ENCODE data around the gene SAYSD1.

SAYSD1 gene

DNA sequence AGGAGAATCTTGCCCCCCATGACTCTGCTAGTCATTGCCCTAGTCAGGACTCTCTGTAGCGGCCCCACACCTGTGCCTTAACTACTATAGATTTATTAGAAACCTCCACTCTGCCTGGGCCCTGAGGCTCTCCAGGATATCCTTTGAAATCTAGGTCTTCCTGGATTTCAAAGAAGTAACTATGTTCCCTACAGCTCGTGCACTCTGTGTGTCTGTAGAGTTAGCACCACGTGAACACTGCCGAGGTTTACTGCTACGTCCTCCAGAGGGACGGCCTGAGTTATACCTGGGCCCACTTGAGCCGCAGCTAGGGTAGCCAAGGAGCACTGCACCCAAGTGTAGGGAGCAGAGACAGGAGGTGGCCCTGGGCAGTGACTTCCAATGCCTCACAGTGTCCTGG, 46.6 kb downstream of the SAYSD1 start:
- H4K91ac ChIP-seq (ENCODE audit: low read length) = no peak overlapping the region
- DNase-seq = no peak
- H3K18ac ChIP-seq (ENCODE audit: low read depth in 1 of 2, low read length in 2 of 2) = no peak overlapping the region
- no peak overlapping the region for H2AFZ ChIP-seq (ENCODE audit: low read depth, low read length)
- H3K9me3 ChIP-seq (ENCODE audit: control insufficient read depth, low read length) = no peaks in the 10 kb centered on the region
- H2BK12ac ChIP-seq (ENCODE audit: low read length in 2 of 2) = no peak overlapping the region
- H3K4ac ChIP-seq (ENCODE audit: low read depth in 1 of 2, low read length in 2 of 2) = no peak overlapping the region
- H2BK120ac ChIP-seq (ENCODE audit: low read depth, low read length) = no peak overlapping the region
- peaks cover 4 to 60% of the 10 kb centered on the region in 2 experiments for H3K27me3 ChIP-seq (ENCODE audit: control insufficient read depth in 1 of 2, insufficient read depth in 1 of 2, low read length in 2 of 2)
- no peak overlapping the region for H2AK5ac ChIP-seq (ENCODE audit: low read length, severe bottlenecking)
- no peak overlapping the region for H2BK15ac ChIP-seq (ENCODE audit: low read depth, poor library complexity, severe bottlenecking)
- H3K79me1 ChIP-seq (replicated peaks; ENCODE audit: low read length, poor library complexity, severe bottlenecking) = no peaks in the 10 kb centered on the region
- H3K9ac ChIP-seq (ENCODE audit: low read length) = no peak overlapping the region
- no peak overlapping the region for H3K4me2 ChIP-seq (ENCODE audit: low read length, poor library complexity, severe bottlenecking)
- no peaks in the 10 kb centered on the region for H3K4me1 ChIP-seq (ENCODE audit: control insufficient read depth, insufficient read depth, low read depth, low read length)
- no peak overlapping the region for H3K4me3 ChIP-seq (ENCODE audit: insufficient read depth in 1 of 2, low read depth in 1 of 2, low read length in 2 of 2)
- no peak overlapping the region for H3K23ac ChIP-seq (ENCODE audit: low read length in 2 of 2)
- H3K36me3 ChIP-seq (ENCODE audit: control insufficient read depth in 1 of 2, insufficient read depth in 2 of 2, low read depth in 1 of 2, low read length in 2 of 2) = no peaks in the 10 kb centered on the region
- H3K27ac ChIP-seq (ENCODE audit: low read length, poor library complexity, severe bottlenecking) = no peak overlapping the region
- no peak overlapping the region for H4K8ac ChIP-seq (ENCODE audit: low read length)
- WGBS = 64% methylated on average over 7 of the region's 7 CpGs
- H2BK5ac ChIP-seq (ENCODE audit: low read depth, low read length, poor library complexity, severe bottlenecking) = no peak overlapping the region
- peak overlapping the region in 1 of 2 experiments; percentile 72 for H3K14ac ChIP-seq (ENCODE audit: low read length in 2 of 2)

DNA sequence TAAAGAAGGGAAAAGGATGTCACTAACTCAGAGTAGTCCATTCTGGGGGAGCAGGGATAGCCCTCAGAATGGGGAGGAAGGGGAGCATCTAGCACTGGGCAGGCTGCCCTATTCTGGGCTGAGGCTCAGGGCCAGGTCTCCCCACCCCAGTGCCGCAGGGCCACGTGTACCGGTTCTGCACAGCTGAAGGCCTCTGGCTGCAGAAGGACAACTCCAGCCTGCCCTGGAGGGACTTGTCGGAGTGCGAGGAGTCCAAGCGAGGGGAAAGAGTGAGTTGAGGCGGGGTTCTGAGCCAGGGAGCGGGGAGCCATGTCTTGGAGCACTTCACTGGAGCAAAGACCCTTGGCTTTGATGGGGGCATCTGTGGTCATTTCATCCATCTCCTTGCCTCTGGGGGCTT, 49.4 kb downstream of the SAYSD1 start:
- peak overlapping the region in 1 of 2 experiments; percentile 51 for H3K14ac ChIP-seq (ENCODE audit: low read length in 2 of 2)

DNA sequence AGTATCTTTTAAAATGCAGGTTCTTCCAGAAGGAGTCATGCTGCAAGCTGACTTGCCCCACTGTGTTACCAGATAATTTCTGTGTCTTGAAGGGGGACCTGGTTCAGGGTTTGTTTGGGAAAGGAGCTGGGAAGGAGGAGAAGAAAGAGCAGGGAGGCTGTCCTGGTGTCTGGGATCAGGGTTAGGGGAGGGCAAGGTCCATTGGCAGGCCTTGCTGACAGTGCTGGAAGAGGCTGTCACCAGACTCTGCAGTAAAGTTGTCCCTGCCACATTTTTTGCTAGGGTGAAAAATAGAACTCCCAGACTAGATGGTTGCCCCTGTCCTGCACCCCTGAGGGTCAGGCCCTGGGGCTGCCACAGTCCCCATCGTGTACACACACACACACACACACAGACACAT, 51.5 kb downstream of the SAYSD1 start:
- no peak overlapping the region for H3K23ac ChIP-seq (ENCODE audit: low read length in 2 of 2)
- peaks cover 44 to 85% of the 10 kb centered on the region in 2 experiments for H3K27me3 ChIP-seq (ENCODE audit: control insufficient read depth in 1 of 2, insufficient read depth in 1 of 2, low read length in 2 of 2)
- H3K9me3 ChIP-seq (ENCODE audit: control insufficient read depth, low read length) = no peaks in the 10 kb centered on the region
- H2BK15ac ChIP-seq (ENCODE audit: low read depth, poor library complexity, severe bottlenecking) = no peak overlapping the region
- no peak overlapping the region for H3K9ac ChIP-seq (ENCODE audit: low read length)
- no peak overlapping the region for H3K4ac ChIP-seq (ENCODE audit: low read depth in 1 of 2, low read length in 2 of 2)
- no peak for DNase-seq
- no peak overlapping the region for H3K18ac ChIP-seq (ENCODE audit: low read depth in 1 of 2, low read length in 2 of 2)
- no peak overlapping the region for H3K4me2 ChIP-seq (ENCODE audit: low read length, poor library complexity, severe bottlenecking)
- H2AFZ ChIP-seq (ENCODE audit: low read depth, low read length) = no peak overlapping the region
- H3K79me1 ChIP-seq (replicated peaks; ENCODE audit: low read length, poor library complexity, severe bottlenecking) = no peaks in the 10 kb centered on the region
- no peak overlapping the region for H4K8ac ChIP-seq (ENCODE audit: low read length)
- no peak overlapping the region for H2BK5ac ChIP-seq (ENCODE audit: low read depth, low read length, poor library complexity, severe bottlenecking)
- no peak overlapping the region for H3K4me3 ChIP-seq (ENCODE audit: insufficient read depth in 1 of 2, low read depth in 1 of 2, low read length in 2 of 2)
- H2BK12ac ChIP-seq (ENCODE audit: low read length in 2 of 2) = no peak overlapping the region
- no peaks in the 10 kb centered on the region for H3K4me1 ChIP-seq (ENCODE audit: control insufficient read depth, insufficient read depth, low read depth, low read length)
- no peak overlapping the region for H3K14ac ChIP-seq (ENCODE audit: low read length in 2 of 2)
- 63% methylated on average over 1 of the region's 1 CpG for WGBS
- no peak overlapping the region for H3K27ac ChIP-seq (ENCODE audit: low read length, poor library complexity, severe bottlenecking)
- H2AK5ac ChIP-seq (ENCODE audit: low read length, severe bottlenecking) = no peak overlapping the region
- no peaks in the 10 kb centered on the region for H3K36me3 ChIP-seq (ENCODE audit: control insufficient read depth in 1 of 2, insufficient read depth in 2 of 2, low read depth in 1 of 2, low read length in 2 of 2)
- no peak overlapping the region for H2BK120ac ChIP-seq (ENCODE audit: low read depth, low read length)
- no peak overlapping the region for H4K91ac ChIP-seq (ENCODE audit: low read length)

More for the DNA sequence above, 49.4 kb downstream of the SAYSD1 start:
- Histone ChIP-seq H4K8ac (ENCODE audit: low read length) (no peak overlapping the region), H3K79me1 (replicated peaks; ENCODE audit: low read length, poor library complexity, severe bottlenecking) (no peaks in the 10 kb centered on the region), H3K23ac (ENCODE audit: low read length in 2 of 2) (no peak overlapping the region), H3K4me2 (ENCODE audit: low read length, poor library complexity, severe bottlenecking) (no peak overlapping the region), H4K91ac (ENCODE audit: low read length) (no peak overlapping the region), H2BK5ac (ENCODE audit: low read depth, low read length, poor library complexity, severe bottlenecking) (no peak overlapping the region), H3K4me3 (ENCODE audit: insufficient read depth in 1 of 2, low read depth in 1 of 2, low read length in 2 of 2) (no peak overlapping the region), H3K4ac (ENCODE audit: low read depth in 1 of 2, low read length in 2 of 2) (no peak overlapping the region), H3K36me3 (ENCODE audit: control insufficient read depth in 1 of 2, insufficient read depth in 2 of 2, low read depth in 1 of 2, low read length in 2 of 2) (no peaks in the 10 kb centered on the region), H2BK15ac (ENCODE audit: low read depth, poor library complexity, severe bottlenecking) (no peak overlapping the region), H3K9ac (ENCODE audit: low read length) (no peak overlapping the region), H3K27me3 (ENCODE audit: control insufficient read depth in 1 of 2, insufficient read depth in 1 of 2, low read length in 2 of 2) (peaks cover 26 to 76% of the 10 kb centered on the region in 2 experiments), H2BK12ac (ENCODE audit: low read length in 2 of 2) (no peak overlapping the region), H3K18ac (ENCODE audit: low read depth in 1 of 2, low read length in 2 of 2) (no peak overlapping the region), H2AFZ (ENCODE audit: low read depth, low read length) (no peak overlapping the region), H2BK120ac (ENCODE audit: low read depth, low read length) (no peak overlapping the region), H2AK5ac (ENCODE audit: low read length, severe bottlenecking) (no peak overlapping the region), H3K4me1 (ENCODE audit: control insufficient read depth, insufficient read depth, low read depth, low read length) (no peaks in the 10 kb centered on the region), H3K27ac (ENCODE audit: low read length, poor library complexity, severe bottlenecking) (no peak overlapping the region), H3K9me3 (ENCODE audit: control insufficient read depth, low read length) (no peaks in the 10 kb centered on the region)
- WGBS = 91% methylated on average over 8 of the region's 8 CpGs
- no peak for DNase-seq

DNA sequence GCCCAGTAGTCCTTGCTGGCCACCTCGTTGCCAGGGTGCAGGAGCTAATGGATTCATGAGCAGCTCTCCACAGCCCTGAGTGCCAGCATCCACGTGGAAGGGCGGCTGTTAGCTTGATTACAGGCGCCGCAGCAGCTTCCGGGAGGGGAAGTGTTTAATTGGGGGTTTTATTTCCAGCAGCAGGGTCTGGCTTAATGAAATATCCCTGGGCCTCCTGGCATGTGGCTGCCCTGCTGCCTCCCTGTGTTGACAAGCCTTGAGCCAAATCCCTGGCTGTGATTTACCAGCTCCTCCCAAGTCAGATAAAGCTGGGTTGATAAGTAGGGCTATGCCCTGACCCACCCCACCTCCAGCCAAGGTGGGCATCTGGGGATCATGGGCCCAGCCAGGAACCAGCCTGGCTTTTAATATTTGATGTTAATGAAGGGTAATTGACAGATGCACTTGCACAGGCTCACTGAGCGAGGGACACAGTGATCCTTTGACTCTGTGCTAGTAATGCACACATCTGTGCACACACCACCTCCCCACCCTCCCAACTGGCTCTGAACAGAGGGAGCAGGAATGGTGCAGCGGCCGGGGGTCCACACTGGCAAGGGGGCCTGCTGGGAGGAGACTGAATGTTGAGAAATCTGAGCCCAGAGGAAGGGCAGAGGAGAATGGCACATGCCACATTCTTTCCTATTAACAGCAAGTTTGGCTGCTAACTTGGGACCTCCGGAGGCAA, 52.8 kb downstream of the SAYSD1 start:
- Histone ChIP-seq H3K4me1 (ENCODE audit: control insufficient read depth, insufficient read depth, low read depth, low read length) (no peaks in the 10 kb centered on the region), H3K79me1 (replicated peaks; ENCODE audit: low read length, poor library complexity, severe bottlenecking) (no peaks in the 10 kb centered on the region), H3K23ac (ENCODE audit: low read length in 2 of 2) (no peak overlapping the region), H2BK15ac (ENCODE audit: low read depth, poor library complexity, severe bottlenecking) (no peak overlapping the region), H4K91ac (ENCODE audit: low read length) (no peak overlapping the region), H3K4me2 (ENCODE audit: low read length, poor library complexity, severe bottlenecking) (no peak overlapping the region), H3K4me3 (ENCODE audit: insufficient read depth in 1 of 2, low read depth in 1 of 2, low read length in 2 of 2) (no peak overlapping the region), H3K9ac (ENCODE audit: low read length) (no peak overlapping the region), H2BK12ac (ENCODE audit: low read length in 2 of 2) (no peak overlapping the region), H3K4ac (ENCODE audit: low read depth in 1 of 2, low read length in 2 of 2) (no peak overlapping the region), H3K14ac (ENCODE audit: low read length in 2 of 2) (no peak overlapping the region), H3K9me3 (ENCODE audit: control insufficient read depth, low read length) (no peaks in the 10 kb centered on the region), H4K8ac (ENCODE audit: low read length) (no peak overlapping the region), H2AK5ac (ENCODE audit: low read length, severe bottlenecking) (no peak overlapping the region), H3K36me3 (ENCODE audit: control insufficient read depth in 1 of 2, insufficient read depth in 2 of 2, low read depth in 1 of 2, low read length in 2 of 2) (no peaks in the 10 kb centered on the region), H3K27me3 (ENCODE audit: control insufficient read depth in 1 of 2, insufficient read depth in 1 of 2, low read length in 2 of 2) (peaks cover 44 to 90% of the 10 kb centered on the region in 2 experiments), H3K18ac (ENCODE audit: low read depth in 1 of 2, low read length in 2 of 2) (no peak overlapping the region), H2AFZ (ENCODE audit: low read depth, low read length) (no peak overlapping the region), H2BK120ac (ENCODE audit: low read depth, low read length) (no peak overlapping the region), H2BK5ac (ENCODE audit: low read depth, low read length, poor library complexity, severe bottlenecking) (no peak overlapping the region), H3K27ac (ENCODE audit: low read length, poor library complexity, severe bottlenecking) (no peak overlapping the region)
- no peak for DNase-seq
- 70% methylated on average over 9 of the region's 10 CpGs for WGBS
